T-helper 9 cell (primary cell): Measurements from ENCODE around the gene SCN3B.

Experiments
- DNase-seq: peaks from one replicate; pipeline ENCODE4 v3.0.0-alpha.2; 2020

SCN3B gene

DNA sequence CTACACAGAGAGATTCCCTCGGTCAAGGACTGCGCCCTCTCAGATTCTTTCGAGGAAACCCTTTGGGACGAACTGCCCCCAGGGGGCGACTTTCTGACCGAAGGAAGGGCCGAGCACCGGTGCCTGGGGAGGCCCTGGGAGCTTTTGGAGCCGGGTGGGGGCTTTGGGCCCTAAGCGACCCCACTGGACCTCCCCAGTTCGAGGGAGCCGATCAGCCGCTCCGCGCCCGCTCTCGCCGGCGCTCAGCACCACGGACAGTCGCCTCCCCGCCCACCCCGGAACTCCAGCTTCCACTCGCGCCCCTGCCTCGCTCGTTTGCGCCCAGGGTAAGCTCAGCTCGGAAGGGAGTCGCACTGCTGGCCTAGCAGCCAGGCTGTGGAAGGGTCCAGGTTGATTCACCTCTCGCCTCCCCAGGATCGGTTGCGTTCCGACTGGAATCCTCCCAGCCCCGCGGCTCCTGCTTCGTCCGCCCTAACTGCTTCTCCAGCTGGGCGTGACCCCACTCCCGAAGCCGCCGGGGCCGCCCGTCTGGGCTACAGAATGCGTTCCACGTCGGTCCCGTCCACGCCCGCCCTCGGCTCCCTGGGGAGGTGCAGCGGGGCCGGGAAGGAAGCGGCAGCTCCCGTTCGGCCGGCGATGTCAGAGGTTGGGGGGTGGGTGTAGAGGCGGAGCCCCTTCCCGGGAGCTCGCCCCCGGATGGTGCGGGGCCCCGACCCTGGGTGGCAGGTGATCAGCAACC is 428 bp downstream of the SCN3B start:
- DNase-seq: no peak

DNA sequence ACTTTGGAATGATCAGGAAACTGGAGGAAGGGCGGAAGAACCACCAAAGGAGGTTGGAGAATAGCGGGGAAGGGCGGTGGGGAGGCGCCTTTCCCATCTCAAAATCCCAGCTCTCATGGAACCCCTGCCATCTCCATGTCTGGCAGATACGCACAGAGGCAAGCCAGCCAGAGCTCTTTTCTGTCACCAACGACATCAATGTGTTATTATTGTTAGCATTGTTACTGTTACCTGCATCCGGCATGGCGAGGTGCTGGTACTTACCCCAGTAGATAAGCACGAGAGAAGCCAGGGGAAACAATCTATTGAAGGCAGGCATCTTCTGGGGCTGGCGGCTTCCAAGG is 969 bp downstream of the SCN3B start:
- DNase-seq: no peak

DNA sequence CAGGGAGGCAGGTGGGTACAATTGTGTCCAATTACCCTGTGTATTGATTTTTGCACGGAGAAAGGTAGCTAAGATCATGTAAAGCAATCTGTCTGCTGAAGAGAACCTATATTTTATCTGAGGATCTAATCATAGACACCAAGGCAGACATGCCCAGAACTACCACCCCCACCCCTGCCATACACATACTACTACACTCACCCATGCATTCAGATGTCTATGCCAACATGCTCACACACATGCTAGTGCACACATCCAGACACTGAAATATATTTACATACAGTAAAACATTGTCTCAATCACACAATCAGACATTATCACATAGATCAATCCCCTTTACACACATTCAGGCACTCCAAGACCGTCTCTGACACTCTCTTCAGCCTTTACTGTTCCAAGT is 1.8 kb downstream of the SCN3B start:
- no peak for DNase-seq

DNA sequence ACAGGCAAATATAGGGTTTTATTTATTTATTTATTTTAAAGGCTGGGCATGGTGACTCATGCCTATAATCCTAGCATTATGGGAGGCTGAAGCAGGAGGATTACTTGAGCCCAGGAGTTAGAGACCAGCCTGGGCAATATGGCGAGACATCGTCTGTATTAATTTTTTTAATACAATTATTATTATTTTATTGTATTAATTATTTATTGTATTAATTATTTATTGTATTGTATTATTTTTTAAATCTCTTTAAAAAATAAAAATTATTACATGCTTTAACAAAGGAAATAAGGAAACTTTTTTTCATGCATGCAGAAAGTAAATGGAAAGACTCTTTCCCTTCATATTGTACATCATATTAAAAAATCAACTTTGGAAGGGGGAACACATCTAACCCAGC is 3.5 kb downstream of the SCN3B start:
- DNase-seq: no peak

DNA sequence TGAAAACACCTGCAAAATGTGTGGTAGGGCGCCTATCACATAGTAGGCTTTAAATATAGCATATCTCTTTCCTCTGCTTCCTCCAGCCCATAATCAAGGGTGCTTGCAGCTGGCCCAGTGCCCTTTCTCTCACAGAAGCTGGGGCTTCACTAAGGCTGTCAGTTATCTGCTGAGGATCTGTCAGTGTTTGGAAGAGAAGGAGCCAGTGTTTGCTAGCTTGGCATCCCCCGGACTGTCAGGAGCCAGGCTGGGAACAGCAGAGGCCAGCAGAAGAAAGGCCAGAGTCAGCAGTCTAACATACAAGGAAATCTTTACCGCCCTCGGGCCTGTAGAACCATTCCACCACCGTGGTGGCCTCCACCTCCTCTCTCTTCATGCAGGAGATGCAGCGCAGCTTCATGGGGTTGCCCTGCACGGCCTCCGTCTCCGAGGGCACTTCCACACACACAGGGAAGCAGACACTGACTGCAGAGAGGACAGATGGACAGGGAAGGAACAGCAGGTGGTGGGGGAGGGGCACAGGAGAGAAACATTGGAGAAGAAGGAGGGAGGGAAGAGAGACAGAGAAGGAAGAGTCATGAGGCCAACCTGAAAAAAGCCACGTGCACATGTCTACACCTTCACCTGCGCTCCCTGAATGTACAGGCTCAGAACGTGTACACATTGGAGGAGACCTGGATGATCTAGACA is 9.0 kb downstream of the SCN3B start:
- DNase-seq: no peak

GRCh38 chr11:123642435-123642834 is 12.0 kb downstream of the SCN3B start:
- no peak for DNase-seq

- DNase-seq: no peak
Measured at GRCh38 chr11:123641495-123641840, 13.0 kb downstream of the SCN3B start.

GRCh38 chr11:123640677-123641494 is 13.5 kb downstream of the SCN3B start:
- peak; percentile 11 for DNase-seq

DNA sequence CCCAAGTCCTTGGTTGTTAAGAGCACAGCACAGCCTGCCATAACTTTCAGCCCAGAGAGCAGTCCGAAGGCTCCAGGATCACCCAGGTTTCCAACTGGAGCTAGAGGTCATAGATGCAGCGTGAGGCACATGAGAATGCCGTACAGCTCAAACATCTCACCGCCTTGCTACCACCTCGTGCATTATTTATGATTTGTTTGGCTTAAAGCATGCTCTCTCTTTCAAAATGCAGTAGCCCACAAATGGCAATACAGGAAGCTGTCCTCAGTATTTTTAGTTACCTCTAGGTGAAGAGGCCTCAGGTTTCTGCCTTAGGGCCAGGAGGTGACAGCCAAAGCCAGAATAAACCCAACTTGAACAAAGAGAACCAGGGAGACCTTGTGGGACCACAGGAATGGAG is 14.4 kb downstream of the SCN3B start:
- DNase-seq: no peak

- DNase-seq: no peak
Measured at GRCh38 chr11:123630126-123630608, 24.3 kb downstream of the SCN3B start.

DNA sequence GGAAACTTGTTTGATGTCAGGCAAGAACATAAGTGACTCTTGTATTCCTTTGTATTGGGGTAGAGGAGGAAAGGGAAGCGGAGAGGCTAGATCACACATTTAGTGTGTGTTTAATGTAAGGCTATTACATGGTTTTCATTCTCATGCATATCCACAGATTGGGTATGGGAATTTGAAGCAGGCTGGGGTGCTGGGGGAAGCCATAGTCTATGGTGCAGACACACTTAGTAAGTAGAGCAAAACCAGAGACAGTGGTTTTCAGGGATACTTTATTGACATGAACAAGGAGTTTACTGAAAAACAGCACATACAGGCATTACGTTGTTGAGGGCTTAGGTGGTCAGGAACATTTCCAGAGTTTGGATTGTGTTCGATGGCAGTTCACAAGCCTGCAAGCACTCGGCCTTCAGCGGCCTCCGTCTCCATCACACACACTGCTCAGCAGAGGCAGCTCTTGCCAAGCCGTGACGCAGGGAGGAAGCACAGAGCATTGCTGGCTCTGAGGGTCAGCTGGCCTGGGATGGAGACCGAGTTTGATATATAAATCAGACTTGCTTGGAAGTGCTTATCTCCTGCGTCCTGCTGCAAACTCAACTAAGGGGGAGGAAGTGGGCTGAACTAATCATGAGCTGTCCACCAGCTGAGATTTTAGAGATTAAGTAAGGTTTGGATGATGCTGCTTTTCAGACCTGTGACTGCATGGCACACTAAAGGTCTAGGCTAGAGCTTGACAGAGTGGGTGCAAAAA is 25.3 kb downstream of the SCN3B start:
- no peak for DNase-seq

DNA sequence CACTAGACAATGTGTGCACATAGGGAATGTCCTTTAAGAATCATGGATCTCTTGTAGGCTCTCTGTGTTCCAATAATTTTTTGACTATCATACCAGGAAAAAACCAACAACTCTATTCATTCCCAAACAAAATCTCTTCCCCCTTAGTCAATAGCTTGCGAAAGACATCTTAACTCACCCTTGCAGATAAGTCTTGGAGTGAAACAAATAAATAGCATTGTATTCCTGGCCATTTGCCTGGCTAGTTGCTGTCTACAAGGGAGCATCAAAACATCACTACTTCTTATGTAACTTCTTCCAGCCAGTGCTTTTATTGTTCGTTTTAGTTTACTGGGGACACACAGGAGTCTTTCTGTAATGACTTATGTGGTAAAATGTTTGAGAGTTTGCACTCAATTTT is 29.4 kb downstream of the SCN3B start:
- no peak for DNase-seq

DNA sequence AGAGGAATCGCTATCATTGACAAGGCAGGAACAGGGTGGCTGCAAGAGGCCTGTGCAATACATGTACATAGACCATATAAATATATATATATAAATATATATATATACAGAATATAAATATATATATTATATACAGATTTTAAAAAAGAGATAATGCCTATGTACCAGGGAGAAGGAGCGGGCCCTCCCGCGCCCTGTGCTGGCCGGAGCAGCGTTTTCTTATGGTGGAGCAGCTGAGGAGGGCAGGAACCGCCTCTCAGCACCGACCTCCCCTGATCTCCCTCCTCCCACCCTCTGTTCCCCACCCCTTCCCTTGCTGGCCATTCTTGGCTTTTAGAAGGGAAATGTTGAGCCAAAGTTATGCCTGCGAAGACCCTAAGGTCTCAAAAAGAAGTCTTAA is 31.8 kb downstream of the SCN3B start:
- DNase-seq: no peak

- no peak for DNase-seq
Measured at GRCh38 chr11:123616505-123617198, 37.8 kb downstream of the SCN3B start.

GRCh38 chr11:123611698-123612097 is 42.7 kb downstream of the SCN3B start:
- DNase-seq: no peak

- DNase-seq: no peak
Measured at GRCh38 chr11:123608945-123609344, 45.5 kb downstream of the SCN3B start.

DNA sequence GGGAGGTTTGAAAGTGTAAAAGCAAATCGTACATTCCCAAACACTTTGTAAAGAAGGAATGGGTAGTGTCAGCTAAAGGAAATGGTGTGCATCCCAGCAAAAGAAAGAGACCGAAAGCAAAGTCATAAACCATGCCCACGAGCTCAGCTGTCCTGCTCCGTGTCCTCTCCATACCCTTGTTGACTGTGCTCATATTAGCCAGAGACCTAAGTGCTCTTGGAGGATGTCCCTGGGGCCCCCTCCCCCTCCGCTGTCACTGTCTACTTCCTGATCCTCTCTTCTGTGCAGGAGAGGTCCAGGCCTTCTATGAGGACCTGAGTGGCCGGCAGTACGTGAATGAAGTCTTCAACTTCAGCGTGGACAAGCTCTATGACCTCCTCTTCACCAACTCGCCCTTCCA is 46.1 kb downstream of the SCN3B start:
- no peak for DNase-seq

DNA sequence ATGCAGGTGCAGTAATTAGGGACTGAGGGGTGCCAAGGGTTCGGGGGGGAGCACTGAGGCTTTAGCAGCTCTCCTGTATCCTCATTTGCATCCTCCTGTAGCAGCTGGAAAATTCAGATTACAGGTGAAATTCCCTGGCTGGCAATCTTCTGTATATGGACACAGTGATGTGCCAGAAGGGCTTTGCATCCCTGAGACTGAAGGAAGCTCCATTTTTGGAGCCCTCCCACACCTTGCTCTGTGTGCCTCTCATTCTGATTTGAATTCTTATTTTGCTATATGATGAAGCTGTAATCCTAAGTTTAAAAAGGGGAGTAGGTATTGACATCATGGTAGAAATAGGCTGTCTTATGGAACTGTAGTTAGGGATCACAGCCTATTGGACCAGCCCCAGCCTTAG is 46.6 kb downstream of the SCN3B start:
- no peak for DNase-seq

- no peak for DNase-seq
Measured at GRCh38 chr11:123603666-123604065, 50.8 kb downstream of the SCN3B start.

- DNase-seq: no peak
Measured at GRCh38 chr11:123601743-123602142, 52.7 kb downstream of the SCN3B start.

DNA sequence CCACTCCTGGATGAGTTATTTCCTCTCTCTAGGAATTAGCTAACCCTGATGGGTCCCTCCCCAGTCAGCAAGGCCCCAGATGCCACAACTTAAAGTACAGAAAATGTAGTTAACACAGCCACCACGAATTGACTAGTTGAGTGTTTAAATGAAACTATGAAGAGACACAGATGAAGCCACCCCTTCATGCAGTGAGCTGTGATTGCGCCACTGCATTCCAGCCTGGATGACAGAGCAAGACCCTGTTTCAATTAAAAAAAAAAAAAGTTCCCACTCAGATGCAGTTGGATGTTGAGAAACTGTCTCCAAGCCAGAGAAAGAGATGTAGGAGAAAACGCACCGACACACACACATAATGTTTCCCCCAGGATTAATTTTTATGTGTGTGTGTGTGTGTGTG is 53.3 kb downstream of the SCN3B start:
- DNase-seq: no peak

- DNase-seq: no peak
Measured at GRCh38 chr11:123597859-123598258, 56.6 kb downstream of the SCN3B start.

- DNase-seq: no peak
Measured at GRCh38 chr11:123594921-123595320, 59.5 kb downstream of the SCN3B start.
